Activated CD4-positive, alpha-beta T cell treated with anti-CD3 and anti-CD28 coated beads, Interleukin-10, Interleukin-2, amounts not matched to agents 100 ng/mL and 50 ng/mL, durations not matched to agents 16 hours and 8 hours (primary cell): Measurements from ENCODE around the gene AMPD3.

ENCODE experiments used
- DNase-seq: peaks from one replicate; pipeline ENCODE4 v3.0.0-alpha.2; 2020

Gene AMPD3

DNA sequence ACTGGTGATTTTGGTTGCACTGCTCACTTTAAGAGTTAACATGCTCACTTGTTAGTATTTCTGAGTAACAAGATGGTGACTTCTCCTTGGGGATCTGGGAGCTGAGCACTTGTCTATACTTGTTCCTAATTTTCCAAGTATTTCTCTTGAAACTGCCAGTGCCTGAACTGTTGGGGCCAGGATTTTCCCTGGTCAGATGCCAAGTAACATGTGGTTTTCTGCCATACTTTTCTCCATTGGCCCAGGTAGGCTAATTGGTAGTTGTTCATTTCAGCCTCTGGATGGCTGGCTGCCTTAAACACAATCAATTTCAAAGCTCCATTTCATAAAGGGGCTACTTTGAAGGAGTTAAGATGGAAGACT lies 50.9 kb downstream of the AMPD3 start:
- DNase-seq = no peak

DNA sequence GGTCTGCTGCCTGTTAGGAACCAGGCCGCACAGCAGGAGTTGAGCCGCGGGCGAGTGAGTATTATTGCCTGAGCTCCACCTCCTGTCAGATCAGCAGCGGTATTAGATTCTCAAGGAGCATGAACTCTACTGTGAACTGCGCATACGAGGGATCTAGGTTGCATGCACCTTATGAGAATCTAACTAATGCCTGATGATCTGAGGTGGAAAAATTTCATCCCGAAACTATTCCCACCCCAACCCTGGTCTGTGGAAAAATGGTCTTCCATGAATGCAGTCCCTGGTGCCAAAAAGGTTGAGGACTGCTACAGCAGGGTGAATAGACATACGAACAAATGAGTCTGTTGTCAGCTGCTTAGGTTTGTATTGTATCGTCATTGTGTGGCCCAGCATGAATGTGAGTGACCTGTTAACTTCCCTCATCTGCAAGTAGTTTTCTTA lies 56.1 kb downstream of the AMPD3 start:
- DNase-seq = no peak

DNA sequence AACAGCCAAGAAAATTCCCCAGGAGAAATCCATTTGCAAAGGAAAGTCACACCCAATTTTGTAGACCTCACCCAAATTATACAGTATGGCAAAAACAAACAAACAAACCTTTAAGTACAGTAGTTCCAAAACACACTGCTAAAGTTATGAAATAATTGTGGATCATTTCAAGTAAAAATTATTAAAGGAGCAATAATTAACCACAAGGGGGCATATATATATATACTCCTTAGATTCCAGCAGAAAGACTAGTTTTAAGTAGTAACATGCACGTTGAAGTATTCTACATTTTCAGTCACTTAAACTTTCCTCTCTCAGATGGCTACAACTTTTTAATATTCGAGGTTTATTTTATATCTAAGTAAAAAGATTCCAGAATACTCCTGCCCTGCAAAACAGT lies 59.1 kb downstream of the AMPD3 start:
- DNase-seq = no peak

DNA sequence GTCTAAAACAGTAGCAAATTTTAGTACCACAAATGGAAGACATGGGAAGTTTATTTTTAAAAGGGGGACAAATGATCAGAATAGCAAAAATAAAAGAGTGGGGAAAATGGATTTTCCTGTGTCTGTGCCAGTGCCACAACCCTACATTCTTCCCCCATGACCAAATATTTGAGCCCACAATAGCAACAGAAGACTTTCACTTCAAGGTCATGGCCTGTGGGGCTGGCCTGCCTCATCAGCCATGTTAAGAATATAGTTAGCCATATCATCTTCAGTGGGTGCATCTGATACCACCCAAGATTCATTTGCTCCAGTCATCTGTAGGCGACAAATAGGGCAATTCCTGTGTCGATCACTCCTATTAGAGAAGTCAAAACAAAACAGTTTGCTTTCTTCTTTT lies 59.6 kb downstream of the AMPD3 start:
- no peak for DNase-seq

DNA sequence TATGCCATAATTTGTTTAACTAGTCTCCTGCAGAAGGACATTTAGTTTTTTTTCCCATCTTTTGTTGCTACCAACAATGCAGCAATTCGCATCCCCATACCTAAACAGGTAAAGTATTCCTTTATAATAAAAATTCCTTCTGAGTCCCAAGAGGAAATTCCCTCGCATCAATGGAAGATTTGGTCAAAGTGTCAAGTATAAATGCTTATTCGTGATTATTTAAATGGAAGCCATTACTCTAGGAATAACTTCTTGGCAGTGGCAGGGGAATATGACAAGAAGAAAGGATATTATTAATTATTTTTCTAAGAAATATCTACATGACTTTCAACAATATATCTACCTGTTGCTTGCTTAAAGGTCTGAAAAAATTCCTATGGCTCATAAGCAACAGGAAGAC lies 60.4 kb downstream of the AMPD3 start:
- DNase-seq = no peak

DNA sequence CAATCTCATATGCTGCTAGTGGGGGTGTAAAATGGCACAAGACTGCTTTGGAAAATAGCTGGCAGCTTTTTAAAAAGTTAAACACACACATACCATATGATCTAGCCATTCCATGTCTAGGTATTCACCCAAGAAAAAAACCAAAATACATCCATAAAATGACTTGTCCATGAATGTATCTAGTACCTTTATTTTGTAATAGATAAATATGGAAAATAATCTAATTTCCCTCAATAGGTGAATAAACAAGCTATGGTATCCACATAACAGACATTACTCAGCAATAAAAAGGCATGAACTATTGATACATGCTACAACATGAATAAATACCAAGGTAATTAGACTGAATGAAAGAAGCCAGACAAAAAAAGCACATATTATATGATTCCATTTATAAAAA lies 63.1 kb downstream of the AMPD3 start:
- no peak for DNase-seq

DNA sequence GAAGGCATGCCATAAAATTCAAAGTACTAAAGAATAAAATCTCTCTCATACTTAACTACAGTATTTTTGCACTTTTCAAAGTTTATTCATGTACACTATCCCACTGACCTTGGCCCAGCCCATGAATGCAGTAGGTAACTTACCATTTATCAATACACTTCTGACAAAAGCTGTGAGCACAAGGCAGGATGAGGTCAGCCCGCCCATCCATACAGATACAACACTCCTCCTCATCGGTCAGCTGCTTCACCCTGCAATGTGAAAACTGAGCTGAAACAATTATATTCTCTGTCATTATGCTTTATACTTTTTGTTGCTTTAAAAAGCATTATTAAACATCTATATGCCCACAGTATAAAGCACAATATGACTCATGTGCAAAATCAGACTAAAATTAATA lies 63.8 kb downstream of the AMPD3 start:
- no peak for DNase-seq

DNA sequence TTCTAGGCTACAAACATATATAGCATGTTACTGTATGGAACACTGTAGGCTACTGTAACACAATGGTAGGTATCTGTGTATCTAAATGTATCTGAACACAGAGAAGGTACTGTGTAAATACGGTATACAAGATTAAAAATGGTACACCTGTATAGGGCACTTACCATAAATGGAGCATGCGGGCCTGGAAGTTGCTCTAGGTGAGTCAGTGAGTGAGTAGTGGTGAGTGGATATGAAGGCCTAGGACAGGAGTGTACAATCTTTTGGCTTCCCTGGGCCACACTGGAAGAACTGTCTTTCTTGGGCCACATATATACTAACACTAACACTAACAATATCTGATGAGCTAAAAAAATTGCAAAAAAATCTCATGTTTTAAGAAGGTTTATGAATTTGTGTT lies 64.6 kb downstream of the AMPD3 start:
- DNase-seq = no peak

DNA sequence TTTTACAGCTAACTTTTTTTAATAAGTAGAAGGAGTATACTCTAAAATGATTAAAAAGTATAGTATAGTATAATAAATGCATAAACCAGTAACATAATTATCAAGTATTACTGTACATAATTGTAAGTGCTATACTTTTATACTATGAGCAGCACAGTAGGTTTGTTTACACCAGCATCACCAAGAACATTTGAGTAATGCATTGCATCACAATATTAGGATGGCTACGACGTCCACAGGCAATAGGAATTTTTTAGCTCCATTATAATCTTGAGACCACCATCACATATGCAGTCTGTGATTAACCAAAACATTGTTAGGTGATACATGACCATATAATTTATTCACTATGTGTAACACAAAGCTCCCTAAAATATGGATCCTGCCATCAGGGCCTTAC lies 65.5 kb downstream of the AMPD3 start:
- no peak for DNase-seq

DNA sequence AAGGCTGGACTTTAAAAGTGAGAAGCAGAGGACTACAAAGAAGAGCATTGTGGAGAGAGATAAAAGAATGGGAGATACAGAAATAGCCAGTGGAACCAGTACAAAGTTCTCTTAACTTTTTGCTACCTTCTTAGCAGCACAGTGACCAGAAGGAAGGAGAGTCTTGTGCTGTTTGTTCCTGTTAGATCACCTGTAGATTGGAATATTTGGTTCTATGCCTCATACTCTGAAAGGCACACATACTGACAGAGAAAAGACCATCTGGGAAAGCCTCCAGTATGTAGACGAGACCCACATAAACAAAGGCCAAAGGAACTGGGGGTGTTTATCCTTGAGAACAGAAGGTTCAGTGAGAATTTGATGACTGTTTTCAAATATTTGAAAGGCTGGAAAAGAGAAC lies 67.2 kb downstream of the AMPD3 start:
- no peak for DNase-seq

DNA sequence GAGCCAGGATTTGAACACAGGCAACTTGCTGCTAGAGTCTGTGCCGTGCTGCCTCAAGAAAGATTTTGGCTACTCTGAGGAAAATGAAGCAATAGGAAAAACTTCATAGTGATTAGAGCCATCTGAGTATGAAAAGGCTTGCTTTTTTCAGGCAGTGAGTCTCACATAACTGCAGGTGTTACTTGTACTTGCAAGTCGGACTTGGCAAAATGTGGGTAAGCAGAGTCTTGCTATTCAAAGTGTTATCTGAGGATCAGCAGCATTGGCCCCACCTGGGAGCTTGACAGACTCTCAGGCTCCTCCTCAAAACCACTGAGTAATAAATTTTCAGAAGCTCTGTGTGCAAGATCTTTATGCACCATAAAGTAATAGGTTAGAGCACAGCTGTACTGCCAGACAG lies 67.9 kb downstream of the AMPD3 start:
- no peak for DNase-seq

DNA sequence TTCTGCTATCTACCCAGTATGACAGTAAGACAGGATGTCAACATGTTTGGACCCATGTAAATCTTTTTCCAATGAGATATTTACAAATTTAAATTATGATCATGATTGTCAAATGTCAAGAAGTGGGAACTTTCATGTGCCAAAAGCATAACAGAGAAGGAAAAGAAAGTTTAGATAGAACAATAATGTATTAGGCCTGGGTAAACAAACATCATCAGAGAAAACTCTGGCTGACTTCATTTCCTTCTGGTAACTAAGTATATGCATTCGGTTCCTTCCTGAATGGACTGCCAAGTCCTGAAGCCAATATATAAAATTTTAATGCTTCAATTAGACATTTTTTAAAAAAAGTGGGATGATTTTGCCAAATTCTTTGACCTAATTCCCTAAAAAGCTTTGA lies 69.4 kb downstream of the AMPD3 start:
- DNase-seq = no peak

DNA sequence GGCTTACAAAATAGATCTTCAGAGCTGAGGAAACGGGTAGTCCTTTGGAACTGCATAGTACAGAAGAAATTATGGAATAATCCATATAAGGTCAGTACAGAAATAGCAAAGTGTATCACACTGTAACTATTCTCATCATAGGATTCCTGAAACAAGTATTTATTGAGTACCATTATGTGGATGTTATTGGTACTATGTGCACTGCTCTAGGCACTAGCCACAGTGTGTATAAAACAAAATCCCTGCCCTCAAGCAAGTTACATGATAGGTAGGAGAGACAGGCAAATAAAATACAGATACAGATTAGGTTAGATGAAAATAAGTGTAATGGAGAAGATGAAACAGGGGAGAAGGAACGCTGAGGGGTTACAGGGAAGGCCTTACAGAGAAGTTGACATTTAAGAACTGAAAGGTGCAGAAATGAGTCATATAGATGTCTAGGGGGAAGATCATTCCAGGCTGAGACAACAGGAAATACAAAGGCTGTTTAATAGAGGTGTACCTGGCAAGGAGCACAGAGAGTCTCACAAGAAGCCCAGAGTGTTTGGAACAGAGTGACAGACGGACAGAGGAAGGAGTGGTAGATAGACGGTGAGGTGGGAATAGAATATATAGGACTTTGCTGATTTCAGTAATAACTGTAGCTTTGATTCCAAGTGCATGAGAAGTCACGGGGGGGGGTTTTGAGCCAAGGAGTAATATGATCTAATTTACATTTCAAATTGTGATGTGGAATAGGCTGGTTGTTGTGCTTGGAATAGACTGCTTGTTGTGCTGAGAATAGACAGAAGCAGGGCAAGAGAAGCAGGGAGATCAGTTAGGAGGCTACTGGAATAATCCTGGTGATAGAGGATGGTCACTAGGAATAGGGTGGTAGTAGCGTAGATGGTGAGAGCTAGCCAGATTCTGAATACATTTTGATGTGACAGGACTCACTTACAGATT lies 72.2 kb downstream of the AMPD3 start:
- DNase-seq = peak; percentile 30

DNA sequence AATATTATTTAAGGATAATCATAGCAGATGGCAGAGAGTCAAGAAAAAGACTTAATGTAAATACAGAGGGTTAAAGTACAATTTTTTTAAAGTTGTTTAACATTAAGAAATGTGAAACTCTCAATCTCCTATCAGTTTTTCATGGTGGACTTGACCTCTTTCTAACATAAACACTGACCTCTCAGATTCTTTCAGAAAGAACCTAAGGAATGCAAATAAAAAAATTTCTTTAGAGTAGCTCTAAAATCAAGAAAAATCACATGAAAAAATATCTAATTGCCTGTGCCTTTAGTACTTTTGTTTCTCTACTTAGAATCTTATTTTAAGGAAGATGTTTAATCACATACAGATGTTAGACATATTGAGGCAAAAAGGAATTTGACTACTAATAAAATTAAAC lies 73.1 kb downstream of the AMPD3 start:
- DNase-seq = no peak

DNA sequence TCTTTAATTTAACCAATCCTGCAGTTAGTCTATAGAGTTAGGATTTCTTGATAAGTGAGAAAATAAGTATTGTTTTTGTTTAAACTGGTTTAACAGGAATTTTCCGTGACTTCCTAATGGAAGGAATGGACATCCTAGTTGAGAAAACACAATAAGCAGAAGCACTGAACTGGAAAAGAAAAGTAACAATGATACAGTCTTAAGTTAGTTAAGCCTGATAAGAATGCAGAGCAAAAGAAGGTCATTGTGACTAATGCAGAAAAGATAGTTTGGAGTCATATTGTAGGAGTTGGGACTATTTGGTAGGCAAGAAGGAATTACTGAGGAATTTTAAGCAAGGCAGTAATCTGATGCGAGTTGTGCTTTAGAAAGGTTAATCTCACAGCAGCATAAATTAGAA lies 74.2 kb downstream of the AMPD3 start:
- no peak for DNase-seq

DNA sequence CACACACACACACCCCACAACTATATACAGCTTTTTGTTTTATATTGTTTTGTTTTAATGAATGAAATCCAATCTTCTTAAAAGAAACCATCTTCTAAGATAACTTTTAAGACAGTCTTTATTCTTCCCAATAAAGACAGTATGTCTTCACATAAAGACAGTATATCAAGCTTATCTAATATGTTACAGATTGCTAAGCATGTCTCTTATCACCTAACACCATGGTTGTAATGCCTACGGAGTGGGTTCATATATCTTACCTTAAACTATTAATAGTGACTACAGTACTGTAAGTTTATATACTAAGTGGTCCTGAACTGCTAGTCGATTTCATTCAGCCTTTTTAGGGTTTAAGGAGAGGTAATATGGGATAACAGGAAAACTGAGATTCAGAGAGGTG lies 77.5 kb downstream of the AMPD3 start:
- no peak for DNase-seq

DNA sequence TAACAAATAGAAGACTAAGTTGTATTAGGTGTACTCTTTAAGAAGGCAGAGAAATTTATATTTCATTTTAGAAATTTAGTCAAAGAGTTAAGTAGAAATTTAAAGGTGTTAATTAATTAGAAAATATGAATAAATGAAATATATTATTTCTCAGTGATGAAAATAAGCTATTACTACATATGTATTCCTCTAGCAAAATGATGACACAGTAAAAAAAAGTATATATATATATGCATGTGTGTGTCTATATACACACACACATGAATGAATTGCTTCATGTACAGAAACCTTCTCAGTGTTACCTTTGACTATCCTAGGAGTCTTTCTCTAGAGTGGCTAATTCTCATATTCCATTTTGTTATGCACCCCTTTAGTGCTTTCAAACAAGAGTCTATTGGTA lies 78.3 kb downstream of the AMPD3 start:
- DNase-seq = no peak

DNA sequence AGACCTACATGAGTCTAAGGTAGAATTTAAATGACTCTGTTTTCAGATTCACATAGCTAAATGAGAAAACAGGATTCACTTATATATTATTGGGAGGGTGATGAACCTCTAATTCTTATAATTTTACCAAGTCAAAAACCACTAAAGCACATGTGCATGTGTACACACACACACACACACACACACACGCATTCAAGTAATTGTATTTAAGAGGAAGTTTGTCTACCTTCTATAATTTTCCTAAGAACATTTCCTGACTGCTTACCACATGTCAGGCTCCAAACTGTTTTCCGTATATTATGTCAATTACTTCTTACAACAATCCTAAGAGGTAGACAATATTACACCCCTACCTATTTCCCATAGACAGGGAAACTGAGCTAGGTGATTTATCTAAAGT lies 79.3 kb downstream of the AMPD3 start:
- DNase-seq = no peak

DNA sequence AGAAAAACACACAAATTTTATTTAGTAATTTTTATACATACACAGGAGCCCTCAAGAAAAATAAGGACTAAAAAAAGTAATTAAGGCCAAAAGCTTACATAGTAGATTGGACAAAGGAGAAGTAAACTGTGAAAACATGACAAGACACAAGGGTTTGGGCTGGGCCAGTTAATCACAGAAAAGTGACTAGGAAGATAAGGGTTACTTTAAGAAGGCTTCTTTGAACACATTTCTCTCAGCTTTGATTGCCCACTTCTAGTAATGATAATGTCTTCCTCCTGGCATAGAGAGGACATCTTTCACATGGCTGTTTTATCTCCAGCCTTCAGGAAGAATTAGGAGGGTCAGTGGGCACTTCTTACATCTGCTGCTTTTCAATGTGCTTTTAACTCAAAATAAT lies 82.5 kb downstream of the AMPD3 start:
- no peak for DNase-seq

DNA sequence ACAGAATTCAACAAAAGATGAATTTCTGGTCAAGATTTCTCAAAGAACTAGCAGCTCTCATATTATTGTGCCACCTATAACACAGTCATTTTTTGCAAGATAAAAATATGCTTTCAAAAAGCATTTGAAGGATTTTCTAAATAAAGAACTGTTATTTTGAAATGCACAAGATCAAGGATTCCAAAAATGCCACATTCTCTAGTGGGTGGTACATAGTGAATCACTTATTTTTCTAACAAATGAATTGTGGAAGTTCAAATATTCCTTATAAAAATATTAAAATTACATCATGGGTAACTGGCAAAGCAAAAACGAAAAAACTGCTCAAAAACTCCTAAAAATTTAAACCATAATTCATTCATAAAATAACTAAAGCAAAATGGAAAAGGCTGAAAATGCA lies 83.9 kb downstream of the AMPD3 start:
- no peak for DNase-seq

DNA sequence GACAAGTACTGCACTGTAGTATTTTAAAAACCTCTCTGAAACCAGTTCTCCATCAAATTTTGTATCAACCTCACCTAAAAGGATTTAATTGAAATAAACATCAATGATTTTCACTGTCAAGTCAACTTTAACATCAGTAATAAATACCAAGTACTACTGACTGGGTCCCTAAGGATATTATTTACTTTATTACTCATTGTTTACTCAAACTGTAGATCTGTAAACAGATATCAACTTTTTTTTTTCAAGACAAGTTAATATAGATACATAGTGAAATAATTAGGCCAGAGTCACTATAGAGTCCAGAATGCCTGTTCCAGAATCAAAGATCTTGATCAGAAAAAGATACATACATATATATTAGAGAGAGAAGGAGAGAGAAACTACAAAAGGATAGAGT lies 84.3 kb downstream of the AMPD3 start:
- DNase-seq = no peak

DNA sequence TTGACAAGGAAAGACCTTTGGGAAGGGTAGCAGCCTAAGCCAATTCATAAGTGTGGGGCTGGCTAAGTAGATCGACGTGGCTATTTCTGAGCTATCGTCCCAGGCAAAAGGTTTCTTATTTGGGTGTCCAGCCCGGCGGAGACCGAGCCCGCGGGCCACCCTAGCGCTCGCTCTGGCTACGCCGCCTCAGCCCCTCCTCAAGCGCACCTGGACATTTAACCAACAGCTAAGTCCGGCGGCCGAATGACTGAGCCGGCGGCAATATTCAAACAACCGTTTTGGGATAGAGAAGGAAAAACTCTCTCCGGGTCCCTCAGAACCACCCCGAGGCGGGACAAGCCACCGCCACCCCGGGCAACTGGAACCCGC lies 85.5 kb downstream of the AMPD3 start:
- no peak for DNase-seq

DNA sequence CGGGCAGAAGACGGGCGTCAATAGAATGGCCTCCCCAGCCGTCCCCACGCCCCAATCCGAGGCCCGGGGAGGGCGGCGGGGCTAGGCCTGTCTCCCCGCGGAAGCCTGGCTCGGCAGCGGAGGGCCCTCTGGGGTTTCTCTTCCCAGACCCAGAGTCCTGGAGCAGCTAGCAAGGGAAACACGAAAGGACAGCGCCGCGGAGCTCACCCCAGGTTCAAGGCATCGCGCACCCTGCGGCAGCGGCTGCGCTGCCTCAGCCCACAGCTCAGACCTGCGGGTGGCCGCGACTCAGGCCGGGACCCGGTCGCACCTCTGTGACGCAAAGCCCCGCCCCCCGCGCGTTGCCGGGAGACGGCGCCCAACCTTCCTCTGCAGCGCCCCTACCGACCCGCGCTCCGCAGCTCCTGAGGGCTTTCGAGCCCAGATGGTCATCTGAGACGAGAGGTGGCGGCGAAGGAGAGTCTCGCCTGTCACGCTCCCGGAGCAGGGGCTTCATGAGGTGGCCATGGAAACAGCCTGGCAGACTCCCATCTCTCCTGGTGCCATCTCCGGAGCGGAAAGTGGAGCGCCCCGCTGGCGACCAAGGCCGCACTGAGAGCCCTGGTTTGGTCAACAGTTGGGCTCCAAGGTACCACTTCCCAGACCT lies 86.0 kb downstream of the AMPD3 start, which contains the start of gene RNF141:
RNF141 (minus strand) TSS at position 273 of the 646 bp plus-strand sequence. CDS start 7,029 bp downstream, outside the sequence.
- peak; percentile 96 for DNase-seq

DNA sequence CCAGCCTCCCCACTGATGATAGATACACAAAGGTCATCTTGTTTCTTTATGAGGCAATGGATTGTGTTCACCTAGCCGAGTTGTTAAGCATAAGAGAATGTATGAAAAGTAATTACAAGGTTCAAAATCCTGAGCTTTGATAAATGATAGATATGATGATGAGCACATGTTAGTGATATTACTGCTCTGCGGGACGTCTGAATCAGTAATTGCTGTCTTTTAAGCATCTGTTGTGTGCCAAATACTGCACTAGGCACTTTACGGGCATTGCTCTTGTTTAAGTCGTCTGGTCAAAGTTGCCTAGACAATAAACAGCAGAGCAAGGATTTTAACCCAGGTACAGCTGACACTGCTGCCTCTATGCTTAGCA lies 86.5 kb downstream of the AMPD3 start:
- no peak for DNase-seq

DNA sequence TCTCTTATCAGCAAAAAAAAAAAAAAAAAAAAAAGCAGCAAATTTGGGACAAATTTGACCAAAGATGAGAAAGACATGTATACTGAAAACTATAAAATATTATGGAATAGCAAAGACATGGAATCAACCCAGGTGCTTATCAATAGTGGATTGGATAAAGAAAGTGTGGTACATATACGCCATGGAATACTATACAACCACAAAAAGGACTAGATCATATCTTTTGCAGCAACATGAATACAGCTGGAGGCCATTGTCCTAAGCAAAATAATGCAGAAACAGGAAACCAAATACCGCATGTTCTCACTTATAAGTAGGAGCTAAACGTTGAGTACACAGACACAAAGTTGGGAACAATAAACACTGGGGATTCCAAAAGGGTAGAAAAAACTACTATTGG lies 87.7 kb downstream of the AMPD3 start:
- no peak for DNase-seq
